ENCODE data around the gene PHIP. TPM values are rescaled to one million over a fixed set of nuclear protein-coding genes. Genes with fewer than 3 reads are reported as not detected.

PHIP gene
- total and polyA plus RNA-seq, 2 of the 8 experiments (the other 6 are each of a cell fraction or from before 2014, with no cell fraction given) = 7.3 to 56.2 TPM

GRCh38 chr6:79127660-79128059 is 49.6 kb upstream of the PHIP start (continued):
- TF ChIP-seq, protein P1, sequence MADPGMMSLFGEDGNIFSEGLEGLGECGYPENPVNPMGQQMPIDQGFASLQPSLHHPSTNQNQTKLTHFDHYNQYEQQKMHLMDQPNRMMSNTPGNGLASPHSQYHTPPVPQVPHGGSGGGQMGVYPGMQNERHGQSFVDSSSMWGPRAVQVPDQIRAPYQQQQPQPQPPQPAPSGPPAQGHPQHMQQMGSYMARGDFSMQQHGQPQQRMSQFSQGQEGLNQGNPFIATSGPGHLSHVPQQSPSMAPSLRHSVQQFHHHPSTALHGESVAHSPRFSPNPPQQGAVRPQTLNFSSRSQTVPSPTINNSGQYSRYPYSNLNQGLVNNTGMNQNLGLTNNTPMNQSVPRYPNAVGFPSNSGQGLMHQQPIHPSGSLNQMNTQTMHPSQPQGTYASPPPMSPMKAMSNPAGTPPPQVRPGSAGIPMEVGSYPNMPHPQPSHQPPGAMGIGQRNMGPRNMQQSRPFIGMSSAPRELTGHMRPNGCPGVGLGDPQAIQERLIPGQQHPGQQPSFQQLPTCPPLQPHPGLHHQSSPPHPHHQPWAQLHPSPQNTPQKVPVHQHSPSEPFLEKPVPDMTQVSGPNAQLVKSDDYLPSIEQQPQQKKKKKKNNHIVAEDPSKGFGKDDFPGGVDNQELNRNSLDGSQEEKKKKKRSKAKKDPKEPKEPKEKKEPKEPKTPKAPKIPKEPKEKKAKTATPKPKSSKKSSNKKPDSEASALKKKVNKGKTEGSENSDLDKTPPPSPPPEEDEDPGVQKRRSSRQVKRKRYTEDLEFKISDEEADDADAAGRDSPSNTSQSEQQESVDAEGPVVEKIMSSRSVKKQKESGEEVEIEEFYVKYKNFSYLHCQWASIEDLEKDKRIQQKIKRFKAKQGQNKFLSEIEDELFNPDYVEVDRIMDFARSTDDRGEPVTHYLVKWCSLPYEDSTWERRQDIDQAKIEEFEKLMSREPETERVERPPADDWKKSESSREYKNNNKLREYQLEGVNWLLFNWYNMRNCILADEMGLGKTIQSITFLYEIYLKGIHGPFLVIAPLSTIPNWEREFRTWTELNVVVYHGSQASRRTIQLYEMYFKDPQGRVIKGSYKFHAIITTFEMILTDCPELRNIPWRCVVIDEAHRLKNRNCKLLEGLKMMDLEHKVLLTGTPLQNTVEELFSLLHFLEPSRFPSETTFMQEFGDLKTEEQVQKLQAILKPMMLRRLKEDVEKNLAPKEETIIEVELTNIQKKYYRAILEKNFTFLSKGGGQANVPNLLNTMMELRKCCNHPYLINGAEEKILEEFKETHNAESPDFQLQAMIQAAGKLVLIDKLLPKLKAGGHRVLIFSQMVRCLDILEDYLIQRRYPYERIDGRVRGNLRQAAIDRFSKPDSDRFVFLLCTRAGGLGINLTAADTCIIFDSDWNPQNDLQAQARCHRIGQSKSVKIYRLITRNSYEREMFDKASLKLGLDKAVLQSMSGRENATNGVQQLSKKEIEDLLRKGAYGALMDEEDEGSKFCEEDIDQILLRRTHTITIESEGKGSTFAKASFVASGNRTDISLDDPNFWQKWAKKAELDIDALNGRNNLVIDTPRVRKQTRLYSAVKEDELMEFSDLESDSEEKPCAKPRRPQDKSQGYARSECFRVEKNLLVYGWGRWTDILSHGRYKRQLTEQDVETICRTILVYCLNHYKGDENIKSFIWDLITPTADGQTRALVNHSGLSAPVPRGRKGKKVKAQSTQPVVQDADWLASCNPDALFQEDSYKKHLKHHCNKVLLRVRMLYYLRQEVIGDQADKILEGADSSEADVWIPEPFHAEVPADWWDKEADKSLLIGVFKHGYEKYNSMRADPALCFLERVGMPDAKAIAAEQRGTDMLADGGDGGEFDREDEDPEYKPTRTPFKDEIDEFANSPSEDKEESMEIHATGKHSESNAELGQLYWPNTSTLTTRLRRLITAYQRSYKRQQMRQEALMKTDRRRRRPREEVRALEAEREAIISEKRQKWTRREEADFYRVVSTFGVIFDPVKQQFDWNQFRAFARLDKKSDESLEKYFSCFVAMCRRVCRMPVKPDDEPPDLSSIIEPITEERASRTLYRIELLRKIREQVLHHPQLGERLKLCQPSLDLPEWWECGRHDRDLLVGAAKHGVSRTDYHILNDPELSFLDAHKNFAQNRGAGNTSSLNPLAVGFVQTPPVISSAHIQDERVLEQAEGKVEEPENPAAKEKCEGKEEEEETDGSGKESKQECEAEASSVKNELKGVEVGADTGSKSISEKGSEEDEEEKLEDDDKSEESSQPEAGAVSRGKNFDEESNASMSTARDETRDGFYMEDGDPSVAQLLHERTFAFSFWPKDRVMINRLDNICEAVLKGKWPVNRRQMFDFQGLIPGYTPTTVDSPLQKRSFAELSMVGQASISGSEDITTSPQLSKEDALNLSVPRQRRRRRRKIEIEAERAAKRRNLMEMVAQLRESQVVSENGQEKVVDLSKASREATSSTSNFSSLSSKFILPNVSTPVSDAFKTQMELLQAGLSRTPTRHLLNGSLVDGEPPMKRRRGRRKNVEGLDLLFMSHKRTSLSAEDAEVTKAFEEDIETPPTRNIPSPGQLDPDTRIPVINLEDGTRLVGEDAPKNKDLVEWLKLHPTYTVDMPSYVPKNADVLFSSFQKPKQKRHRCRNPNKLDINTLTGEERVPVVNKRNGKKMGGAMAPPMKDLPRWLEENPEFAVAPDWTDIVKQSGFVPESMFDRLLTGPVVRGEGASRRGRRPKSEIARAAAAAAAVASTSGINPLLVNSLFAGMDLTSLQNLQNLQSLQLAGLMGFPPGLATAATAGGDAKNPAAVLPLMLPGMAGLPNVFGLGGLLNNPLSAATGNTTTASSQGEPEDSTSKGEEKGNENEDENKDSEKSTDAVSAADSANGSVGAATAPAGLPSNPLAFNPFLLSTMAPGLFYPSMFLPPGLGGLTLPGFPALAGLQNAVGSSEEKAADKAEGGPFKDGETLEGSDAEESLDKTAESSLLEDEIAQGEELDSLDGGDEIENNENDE (IDR thresholded peaks at IDR 0.05; ENCODE audit: insufficient replicate concordance, low read length) = no peak

Data from H1 (cell line).